OCI-LY7 (cell line): ENCODE data around the gene IPCEF1. TPM values are rescaled to one million over a fixed set of nuclear protein-coding genes. Genes with fewer than 3 reads are reported as not detected.

Source experiments
- BruUV-seq: library from RNA; stranded (reverse); fragments of 400-500 nt; replicated peaks from 2 replicates; lab custom pipeline; 2021; lab: Mats Ljungman, UMichigan
- CTCF ChIA-PET: fragments of 300-600 bp; sonication (Branson Sonifier 250); formaldehyde crosslinking; loops from one replicate; lab custom pipeline; 2022; ENCODE audit warnings: antibody characterized with exemption; ENCODE audit not compliant: unreplicated experiment; lab: Charles Lee
- POLR2A ChIA-PET: fragments of 300-600 bp; sonication (Branson Sonifier 250); formaldehyde crosslinking; loops from one replicate; lab custom pipeline; 2022; ENCODE audit warnings: antibody characterized with exemption; lab: Charles Lee
- DNase-seq: peaks from one replicate; pipeline ENCODE4 v3.0.0-alpha.2; 2015; ENCODE audit warnings: low spot score
- H2AFZ ChIP-seq: fragments of 200-600 bp; sonication (generic), shearing (Covaris generic); 2 replicates; pipeline ENCODE4 v1.6.1; 2014; ENCODE audit warnings: mild to moderate bottlenecking, antibody characterized with exemption, low read length, moderate library complexity
- H3K27ac ChIP-seq: fragments of 200-600 bp; sonication (generic); 2 replicates; pipeline ENCODE4 v1.5.1; 2014; ENCODE audit warnings: mixed run types, low read depth, mild to moderate bottlenecking, moderate library complexity, low read length, inconsistent platforms; ENCODE audit not compliant: poor library complexity, severe bottlenecking
- H3K36me3 ChIP-seq: fragments of 200-600 bp; sonication (generic); 2 replicates; pipeline ENCODE4 v1.6.1; 2014; ENCODE audit warnings: mild to moderate bottlenecking, antibody characterized with exemption, low read length, moderate library complexity, mixed read lengths; ENCODE audit not compliant: insufficient read depth
- H3K4me1 ChIP-seq: fragments of 200-600 bp; sonication (generic); 2 replicates; pipeline ENCODE4 v1.5.1; 2014; ENCODE audit warnings: mild to moderate bottlenecking, low read length; ENCODE audit not compliant: insufficient read depth, poor library complexity, severe bottlenecking
- H3K4me2 ChIP-seq: fragments of 200-600 bp; sonication (generic); 2 replicates; pipeline ENCODE4 v1.6.1; 2014; ENCODE audit warnings: mild to moderate bottlenecking, low read length
- H3K4me3 ChIP-seq: fragments of 200-600 bp; sonication (generic); 2 replicates; pipeline ENCODE4 v1.5.1; 2014; ENCODE audit warnings: mild to moderate bottlenecking, low read depth, low read length; ENCODE audit not compliant: poor library complexity, severe bottlenecking
- H3K79me2 ChIP-seq: fragments of 200-600 bp; sonication (generic); 2 replicates; pipeline ENCODE4 v1.6.1; 2016; ENCODE audit warnings: low read depth, mild to moderate bottlenecking, low read length, moderate library complexity, mixed read lengths; ENCODE audit not compliant: insufficient read depth
- H3K9me2 ChIP-seq: fragments of 200-600 bp; sonication (generic); 2 replicates; pipeline ENCODE4 v1.6.1; 2016; ENCODE audit warnings: mild to moderate bottlenecking, low read length, mixed read lengths; ENCODE audit not compliant: insufficient read depth
- H3K9me3 ChIP-seq: fragments of 200-600 bp; sonication (generic); 2 replicates; pipeline ENCODE4 v1.6.1; 2014; ENCODE audit warnings: mild to moderate bottlenecking, mixed run types, low read length, mixed read lengths
- H4K20me1 ChIP-seq: fragments of 200-600 bp; sonication (generic); 2 replicates; pipeline ENCODE4 v1.6.1; 2014; ENCODE audit warnings: mild to moderate bottlenecking, antibody characterized with exemption, low read length, moderate library complexity, mixed read lengths; ENCODE audit not compliant: insufficient read depth
- CTCF ChIP-seq: fragments of 200-600 bp; sonication (generic); conservative IDR thresholded peaks from 2 replicates; pipeline ENCODE4 v1.5.1; 2014; ENCODE audit warnings: mild to moderate bottlenecking, antibody characterized with exemption, low read length, moderate library complexity, mixed read lengths
- EZH2phosphoT487 ChIP-seq: fragments of 200-600 bp; sonication (generic); IDR thresholded peaks from 2 replicates; pipeline ENCODE4 v1.6.1; 2018; ENCODE audit warnings: low read depth, borderline replicate concordance, mild to moderate bottlenecking, mixed run types, antibody characterized with exemption, low read length, moderate library complexity, mixed read lengths
- intact Hi-C: fragments of 100-400 bp; cut with micrococcal nuclease; formaldehyde crosslinking; loops from one replicate; pipeline ENCODE4 v1.10.0; 2022; ENCODE audit not compliant: unreplicated experiment
- total RNA-seq, 2 experiments: library from RNA; depleted of rRNA in 1 of 2; stranded (reverse); fragments of >200 nt in 1 of 2; shearing (Covaris generic) in 1 of 2; gene quantifications; 2 replicates each; pipeline ENCODE4 v1.2.3, GENCODE V29; 2014 to 2022

Gene IPCEF1
- total RNA-seq, 2 experiments from 2014 or later: not detected

- POLR2A ChIA-PET: interaction anchor here (0.8 kb wide), 1 partner anchor 27 kb away, joined by 3 read pairs; no protein-coding TSS in a partner anchor
- Histone ChIP-seq H4K20me1 (no peaks in the 10 kb centered on the region), H3K79me2 (no peaks in the 10 kb centered on the region), H3K27ac (no peak overlapping the region), H3K9me2 (no peaks in the 10 kb centered on the region), H3K9me3 (no peaks in the 10 kb centered on the region), H3K4me3 (no peak overlapping the region), H2AFZ (no peak overlapping the region), H3K4me2 (no peak overlapping the region), H3K4me1 (no peaks in the 10 kb centered on the region), H3K36me3 (no peaks in the 10 kb centered on the region)
- intact Hi-C loops: no loop called here
- TF ChIP-seq CTCF (no peak), EZH2phosphoT487 (no peak)
- CTCF ChIA-PET: no interaction called here
- BruUV-seq: no TSS peak
- DNase-seq: no peak
Measured at GRCh38 chr6:154223296-154223695, 133.3 kb downstream of the IPCEF1 start.

DNA sequence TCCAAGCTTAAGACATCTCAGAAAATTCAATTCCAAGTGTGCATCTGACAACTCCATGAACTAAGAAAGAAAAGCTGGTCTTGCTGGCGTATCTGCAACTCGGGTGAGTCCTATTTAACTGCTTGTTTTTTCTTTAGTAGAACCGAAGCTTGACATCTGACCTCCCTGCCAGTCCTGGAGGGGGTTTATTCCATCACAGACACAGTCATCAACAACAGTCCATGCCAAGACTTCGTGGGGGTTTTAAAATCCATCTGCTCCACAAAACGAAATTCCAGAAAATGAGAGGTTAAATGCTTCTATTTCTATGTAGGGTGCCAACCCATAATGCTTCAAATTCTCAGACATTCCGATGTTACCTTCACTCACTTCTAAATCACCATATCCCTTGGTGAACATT lies 133.9 kb downstream of the IPCEF1 start:
- POLR2A ChIA-PET: interaction anchor here (0.6 to 1.0 kb wide), 3 partner anchors 8 to 1360 kb away, joined by 3 to 4 read pairs (median 3); no protein-coding TSS in a partner anchor

More for the DNA sequence above, 133.9 kb downstream of the IPCEF1 start:
- no peak overlapping the region for H3K4me2 ChIP-seq
- no peaks in the 10 kb centered on the region for H3K4me1 ChIP-seq
- H3K79me2 ChIP-seq: no peaks in the 10 kb centered on the region
- H3K9me3 ChIP-seq: no peaks in the 10 kb centered on the region
- DNase-seq: no peak
- H3K9me2 ChIP-seq: no peaks in the 10 kb centered on the region
- no peaks in the 10 kb centered on the region for H4K20me1 ChIP-seq
- no peak for TF ChIP-seq EZH2phosphoT487
- TF ChIP-seq CTCF: no peak
- H3K27ac ChIP-seq: no peak overlapping the region
- BruUV-seq: no TSS peak
- CTCF ChIA-PET: no interaction called here
- intact Hi-C loops: no loop called here
- no peaks in the 10 kb centered on the region for H3K36me3 ChIP-seq
- no peak overlapping the region for H3K4me3 ChIP-seq
- H2AFZ ChIP-seq: no peak overlapping the region
